SH-SY5Y (cell line): Measurements from ENCODE around the gene SHISA9.

Source experiments
- GATA2 ChIP-seq: IDR thresholded peaks from 2 replicates; pipeline ENCODE4 v1.6.1; 2011; ENCODE audit warnings: mild to moderate bottlenecking, low read depth, low read length
- GATA3 ChIP-seq: IDR thresholded peaks from 2 replicates; pipeline ENCODE4 v1.6.1; 2011; ENCODE audit warnings: low read depth, mild to moderate bottlenecking, low read length, moderate library complexity

- TF ChIP-seq GATA2 (no peak), GATA3 (no peak)
These were observed 20.2 kb upstream of the SHISA9 start for GRCh38 chr16:12881182-12881581.
